ENCODE data around the gene AMH. TPM values are rescaled to one million over a fixed set of nuclear protein-coding genes. Genes with fewer than 3 reads are reported as not detected.

Gene AMH
- total RNA-seq, 2 experiments from 2014 or later, result 14.8 to 49.7 TPM

DNA sequence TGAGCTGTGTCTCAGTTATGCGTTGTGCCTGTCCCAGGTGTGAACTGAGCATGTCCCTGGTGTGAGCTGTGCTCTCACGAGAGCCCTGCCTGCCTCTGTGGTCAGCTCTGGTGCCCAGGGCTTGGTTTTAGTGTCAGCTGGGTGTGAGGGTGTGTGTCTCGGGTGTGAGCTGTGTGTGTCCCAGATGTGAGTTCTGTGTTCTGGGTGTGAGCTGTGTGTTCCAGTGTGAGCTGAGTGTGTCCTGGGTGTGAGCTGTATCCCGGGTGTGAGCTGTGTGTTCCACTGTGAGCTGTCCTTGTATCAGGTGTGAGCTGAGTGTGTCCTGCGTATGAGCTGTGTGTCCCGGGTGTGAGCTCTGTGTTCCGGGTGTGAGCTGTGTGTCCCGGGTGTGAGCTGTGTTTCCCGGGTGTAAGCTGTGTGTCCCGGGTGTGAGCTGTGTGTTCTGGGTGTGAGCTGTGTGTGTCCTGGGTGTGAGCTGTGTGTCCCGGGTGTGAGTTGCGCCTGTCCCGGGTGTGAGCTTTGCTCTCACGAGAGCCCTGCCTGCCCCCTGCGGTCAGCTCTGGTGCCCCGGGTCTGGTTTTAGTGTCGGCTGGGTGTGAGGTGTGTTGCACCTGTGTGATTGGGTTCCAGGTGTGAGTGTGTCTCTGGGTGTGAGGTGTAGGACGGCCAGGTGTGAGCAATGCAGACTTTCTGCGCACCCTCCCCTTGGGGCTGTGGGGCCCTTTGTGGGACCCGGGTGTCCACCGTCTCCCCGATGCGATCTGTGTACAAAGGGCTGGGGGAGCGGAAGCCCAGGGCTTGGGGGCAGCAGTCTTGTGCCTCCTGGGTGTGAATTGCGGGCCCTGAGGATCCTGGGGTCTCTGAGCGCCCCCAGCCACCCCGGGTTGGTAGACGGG lies 39.9 kb downstream of the AMH start:
- no peak for DNase-seq (ENCODE audit: low spot score)
- H3K9me2 ChIP-seq (ENCODE audit: insufficient read depth, low read length), result no peaks in the 10 kb centered on the region
- peak overlapping the region; percentile 73 for H3K4me3 ChIP-seq (ENCODE audit: low read depth, low read length, poor library complexity, severe bottlenecking)
- H3K79me2 ChIP-seq (ENCODE audit: insufficient read depth, low read depth, low read length), result no peaks in the 10 kb centered on the region
- H3K4me2 ChIP-seq (ENCODE audit: low read length), result peak overlapping the region; percentile 76
- TF ChIP-seq EZH2phosphoT487 (IDR thresholded peaks at IDR 0.05; ENCODE audit: borderline replicate concordance, low read depth, low read length), result no peak
- TF ChIP-seq, protein P1, sequence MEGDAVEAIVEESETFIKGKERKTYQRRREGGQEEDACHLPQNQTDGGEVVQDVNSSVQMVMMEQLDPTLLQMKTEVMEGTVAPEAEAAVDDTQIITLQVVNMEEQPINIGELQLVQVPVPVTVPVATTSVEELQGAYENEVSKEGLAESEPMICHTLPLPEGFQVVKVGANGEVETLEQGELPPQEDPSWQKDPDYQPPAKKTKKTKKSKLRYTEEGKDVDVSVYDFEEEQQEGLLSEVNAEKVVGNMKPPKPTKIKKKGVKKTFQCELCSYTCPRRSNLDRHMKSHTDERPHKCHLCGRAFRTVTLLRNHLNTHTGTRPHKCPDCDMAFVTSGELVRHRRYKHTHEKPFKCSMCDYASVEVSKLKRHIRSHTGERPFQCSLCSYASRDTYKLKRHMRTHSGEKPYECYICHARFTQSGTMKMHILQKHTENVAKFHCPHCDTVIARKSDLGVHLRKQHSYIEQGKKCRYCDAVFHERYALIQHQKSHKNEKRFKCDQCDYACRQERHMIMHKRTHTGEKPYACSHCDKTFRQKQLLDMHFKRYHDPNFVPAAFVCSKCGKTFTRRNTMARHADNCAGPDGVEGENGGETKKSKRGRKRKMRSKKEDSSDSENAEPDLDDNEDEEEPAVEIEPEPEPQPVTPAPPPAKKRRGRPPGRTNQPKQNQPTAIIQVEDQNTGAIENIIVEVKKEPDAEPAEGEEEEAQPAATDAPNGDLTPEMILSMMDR (conservative IDR thresholded peaks at IDR 0.05; ENCODE audit: low read length), result no peak
- peak overlapping the region; percentile 86 for H3K27ac ChIP-seq (ENCODE audit: low read depth, low read length, poor library complexity, severe bottlenecking)
- no peaks in the 10 kb centered on the region for H4K20me1 ChIP-seq (ENCODE audit: insufficient read depth, low read length)
- H2AFZ ChIP-seq (ENCODE audit: low read length), result peak overlapping the region; percentile 69; the same call in 1 of the 2 replicates
- H3K9me3 ChIP-seq (ENCODE audit: low read length), result no peaks in the 10 kb centered on the region
- no TSS peak for BruUV-seq (replicated peaks)
- H3K4me1 ChIP-seq (ENCODE audit: insufficient read depth, low read length, poor library complexity, severe bottlenecking), result peaks cover 38% of the 10 kb centered on the region
- ChIA-PET CTCF (ENCODE audit: unreplicated experiment) (interaction anchor here (0.6 to 1.0 kb wide), 2 partner anchors 15 to 29 kb away, joined by 3 to 9 read pairs; no protein-coding TSS in a partner anchor), POLR2A (interaction anchor here (0.6 to 1.6 kb wide), 8 partner anchors 39 to 414 kb away, joined by 3 to 7 read pairs (median 3); partner anchors contain the start of genes GADD45B, LMNB2 and LSM7)
- H3K36me3 ChIP-seq (ENCODE audit: insufficient read depth, low read length), result no peaks in the 10 kb centered on the region
- intact Hi-C loops (cut with micrococcal nuclease; ENCODE audit: unreplicated experiment), result no loop called here

- Histone ChIP-seq H3K9me2 (ENCODE audit: insufficient read depth, low read length) (no peaks in the 10 kb centered on the region), H4K20me1 (ENCODE audit: insufficient read depth, low read length) (no peaks in the 10 kb centered on the region; the same call in 1 of the 2 replicates), H3K79me2 (ENCODE audit: insufficient read depth, low read depth, low read length) (no peaks in the 10 kb centered on the region), H3K9me3 (ENCODE audit: low read length) (no peaks in the 10 kb centered on the region), H3K4me2 (ENCODE audit: low read length) (peak overlapping the region; percentile 76), H2AFZ (ENCODE audit: low read length) (peak overlapping the region; percentile 69; the same call in 1 of the 2 replicates), H3K36me3 (ENCODE audit: insufficient read depth, low read length) (no peaks in the 10 kb centered on the region), H3K4me3 (ENCODE audit: low read depth, low read length, poor library complexity, severe bottlenecking) (peak overlapping the region; percentile 73), H3K4me1 (ENCODE audit: insufficient read depth, low read length, poor library complexity, severe bottlenecking) (peaks cover 41% of the 10 kb centered on the region), H3K27ac (ENCODE audit: low read depth, low read length, poor library complexity, severe bottlenecking) (peak overlapping the region; percentile 86)
- no TSS peak for BruUV-seq (replicated peaks)
- TF ChIP-seq EZH2phosphoT487 (IDR thresholded peaks at IDR 0.05; ENCODE audit: borderline replicate concordance, low read depth, low read length), result no peak
- TF ChIP-seq, protein P1 (conservative IDR thresholded peaks at IDR 0.05; ENCODE audit: low read length), result no peak
- ChIA-PET POLR2A (interaction anchor here (0.8 to 1.6 kb wide), 5 partner anchors 38 to 415 kb away, joined by 3 to 7 read pairs (median 5); partner anchors contain the start of genes GADD45B and LSM7), CTCF (ENCODE audit: unreplicated experiment) (interaction anchor here (1.0 kb wide), 1 partner anchor 29 kb away, joined by 9 read pairs; no protein-coding TSS in a partner anchor)
- peak; percentile 90 for DNase-seq (ENCODE audit: low spot score)
- intact Hi-C loops (cut with micrococcal nuclease; ENCODE audit: unreplicated experiment), result no loop called here
These were observed 40.8 kb downstream of the AMH start for GRCh38 chr19:2289714-2290435.
